Activated T-helper 1 cell treated with Interleukin-2 at 50 U/mL for 16 hours (primary cell): ENCODE data around the gene EEF1AKMT4.

ENCODE experiments used
- DNase-seq: peaks from one replicate; pipeline ENCODE4 v3.0.0-alpha.2; 2020; ENCODE audit warnings: low read depth

The EEF1AKMT4 gene

DNA sequence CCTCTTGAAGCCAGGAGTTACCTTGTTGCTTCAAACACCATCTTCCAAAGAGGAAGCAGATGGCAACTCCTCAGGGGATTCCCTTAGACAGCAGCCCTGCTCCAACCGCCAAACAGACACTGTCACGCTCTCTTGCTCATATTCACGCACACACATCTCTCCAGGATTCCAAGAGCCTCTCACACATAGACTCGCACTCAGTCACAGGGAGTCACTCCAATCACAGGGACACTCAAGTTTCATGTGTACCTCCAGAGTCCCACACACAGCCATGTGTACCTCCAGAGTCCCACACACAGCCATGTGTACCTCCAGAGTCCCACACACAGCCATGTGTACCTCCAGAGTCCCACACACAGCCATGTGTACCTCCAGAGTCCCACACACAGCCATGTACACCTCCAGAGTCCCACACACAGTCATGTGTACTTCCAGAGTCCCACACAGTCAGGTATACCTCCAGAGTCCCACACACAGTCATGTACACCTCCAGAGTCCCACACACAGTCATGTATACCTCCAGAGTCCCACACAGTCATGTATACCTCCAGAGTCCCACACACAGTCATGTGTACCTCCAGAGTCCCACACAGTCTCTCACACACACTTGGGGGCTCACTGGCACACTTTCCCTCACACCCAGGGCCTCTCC, 14.0 kb upstream of the EEF1AKMT4 start:
- DNase-seq, result no peak

DNA sequence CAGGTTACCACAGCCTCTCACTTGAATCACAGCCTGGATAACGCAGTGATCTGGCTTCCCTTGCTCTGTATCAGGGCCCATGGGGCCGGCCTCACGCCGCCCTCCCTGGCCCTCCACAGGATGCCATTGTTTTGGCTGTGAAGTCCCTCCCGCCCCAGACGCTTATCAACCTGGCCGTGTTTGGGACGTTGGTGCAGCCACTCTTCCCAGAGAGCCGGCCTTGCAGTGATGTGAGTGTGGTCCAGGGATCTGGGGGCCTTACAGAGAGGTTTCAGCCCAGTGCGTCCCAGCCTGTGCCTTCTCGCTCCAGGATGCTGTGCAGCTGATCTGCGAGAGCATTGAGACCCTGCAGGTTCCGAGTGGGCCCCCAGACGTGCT, 13.4 kb upstream of the EEF1AKMT4 start:
- DNase-seq, result no peak

DNA sequence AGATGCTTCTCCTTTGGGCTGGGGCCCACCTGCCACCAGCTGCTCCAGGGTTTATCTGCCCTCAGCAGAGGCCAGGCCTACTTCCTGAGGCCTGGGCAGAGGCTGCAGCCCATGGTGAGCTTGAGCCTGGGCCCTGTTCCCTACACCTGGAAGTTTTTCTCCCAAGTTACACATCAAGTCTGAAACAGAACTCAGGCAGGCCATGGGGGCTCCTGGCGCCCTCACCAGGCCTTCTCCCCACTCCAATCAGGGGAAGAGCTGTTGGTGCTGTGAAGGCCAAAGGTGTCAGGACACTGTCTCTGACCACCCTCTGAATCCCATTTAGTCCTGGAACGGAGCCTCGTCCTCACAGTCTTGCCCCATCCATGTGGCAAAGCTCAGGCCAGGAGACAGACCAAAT, 12.8 kb upstream of the EEF1AKMT4 start:
- DNase-seq, result no peak

DNA sequence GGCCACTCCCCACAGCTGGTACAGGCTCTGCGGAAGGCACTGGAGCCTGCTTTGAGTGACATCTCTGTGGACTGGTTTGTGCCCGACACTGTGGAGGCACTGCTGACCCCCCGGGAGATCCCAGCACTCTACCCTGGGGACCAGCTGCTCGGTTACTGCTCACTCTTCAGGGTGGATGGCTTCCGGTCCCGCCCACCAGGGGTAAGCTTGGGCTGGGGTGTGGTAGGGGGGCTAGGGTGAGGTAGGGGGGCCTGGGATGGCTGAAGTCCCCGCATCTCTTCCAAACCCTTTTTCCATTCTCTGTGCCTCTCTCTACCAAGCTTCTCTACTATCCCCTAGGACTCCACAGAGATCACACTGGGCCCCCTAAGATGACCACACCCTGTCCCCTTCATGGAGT, 12.3 kb upstream of the EEF1AKMT4 start:
- DNase-seq, result no peak

DNA sequence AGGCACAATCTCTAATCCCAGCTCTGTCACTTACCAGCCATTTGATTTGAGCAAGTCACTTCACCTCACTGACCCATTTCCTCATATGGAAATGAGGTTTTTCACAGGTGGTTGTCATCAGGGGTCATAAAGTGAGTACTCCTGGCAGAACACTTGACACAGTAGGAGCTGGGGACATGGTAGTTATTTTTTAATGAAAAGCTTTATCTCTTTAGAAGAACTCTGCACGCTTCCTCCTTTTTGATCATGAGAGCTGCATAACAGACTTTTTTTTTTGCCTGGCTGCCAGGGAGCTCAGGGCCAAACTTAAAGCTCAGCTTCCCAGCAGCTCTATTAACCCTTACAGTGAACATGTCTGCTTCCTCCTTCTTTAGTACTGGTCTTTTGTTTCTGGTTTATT, 11.7 kb upstream of the EEF1AKMT4 start:
- no peak for DNase-seq

DNA sequence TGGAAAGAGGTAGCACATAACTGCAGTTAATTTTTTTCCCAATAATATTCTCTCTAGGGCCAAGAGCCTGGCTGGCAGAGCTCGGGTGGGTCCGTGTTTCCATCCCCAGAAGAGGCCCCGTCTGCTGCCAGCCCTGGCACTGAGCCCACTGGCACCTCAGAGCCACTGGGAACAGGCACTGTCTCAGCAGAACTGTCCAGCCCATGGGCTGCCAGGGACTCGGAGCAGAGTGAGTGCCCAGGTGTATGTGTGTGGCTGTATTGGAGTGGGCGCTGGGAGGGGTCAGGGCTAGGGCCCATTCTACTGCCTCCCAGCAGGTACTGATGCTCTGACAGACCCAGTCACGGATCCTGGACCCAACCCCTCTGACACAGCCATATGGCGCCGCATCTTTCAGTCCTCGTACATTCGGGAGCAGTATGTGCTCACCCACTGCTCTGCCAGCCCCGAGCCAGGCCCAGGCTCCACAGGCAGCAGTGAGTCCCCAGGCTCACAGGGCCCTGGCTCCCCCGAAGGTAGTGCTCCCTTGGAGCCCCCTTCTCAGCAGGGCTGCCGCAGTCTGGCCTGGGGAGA, 11.1 kb upstream of the EEF1AKMT4 start:
- DNase-seq, result no peak

DNA sequence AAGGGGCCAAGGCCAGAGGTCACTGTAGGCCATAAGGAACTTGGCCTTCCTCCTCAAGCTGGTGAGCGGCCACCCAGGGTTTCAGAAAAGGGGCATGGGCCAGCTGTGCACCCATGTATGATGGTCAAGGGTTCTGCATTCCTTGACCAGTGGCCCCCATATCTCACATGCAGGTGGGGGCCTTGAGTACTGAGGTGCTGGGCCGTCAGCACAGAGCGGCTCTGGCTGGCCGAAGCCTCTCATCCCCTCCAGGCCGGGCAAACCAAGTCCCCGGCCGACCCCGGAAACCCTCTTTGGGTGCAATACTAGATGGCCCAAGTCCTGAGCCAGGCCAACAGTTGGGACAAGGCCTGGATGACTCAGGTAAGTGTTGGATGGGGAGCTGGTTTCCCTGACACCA, 10.3 kb upstream of the EEF1AKMT4 start:
- no peak for DNase-seq

DNA sequence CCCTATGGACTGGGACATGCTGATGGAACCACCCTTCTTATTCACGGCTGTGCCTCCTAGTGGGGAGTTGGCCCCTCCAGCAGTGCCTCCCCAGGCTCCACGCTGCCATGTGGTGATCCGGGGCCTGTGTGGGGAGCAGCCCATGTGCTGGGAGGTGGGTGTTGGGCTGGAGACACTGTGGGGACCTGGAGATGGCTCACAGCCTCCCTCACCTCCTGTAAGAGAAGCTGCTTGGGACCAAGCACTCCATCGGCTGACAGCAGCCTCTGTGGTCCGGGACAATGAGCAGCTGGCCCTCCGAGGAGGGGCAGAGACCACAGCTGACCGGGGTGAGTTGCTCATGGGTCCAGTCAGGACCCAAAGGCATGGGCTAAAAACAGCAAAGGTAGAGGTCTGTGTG, 9.8 kb upstream of the EEF1AKMT4 start:
- DNase-seq, result no peak

DNA sequence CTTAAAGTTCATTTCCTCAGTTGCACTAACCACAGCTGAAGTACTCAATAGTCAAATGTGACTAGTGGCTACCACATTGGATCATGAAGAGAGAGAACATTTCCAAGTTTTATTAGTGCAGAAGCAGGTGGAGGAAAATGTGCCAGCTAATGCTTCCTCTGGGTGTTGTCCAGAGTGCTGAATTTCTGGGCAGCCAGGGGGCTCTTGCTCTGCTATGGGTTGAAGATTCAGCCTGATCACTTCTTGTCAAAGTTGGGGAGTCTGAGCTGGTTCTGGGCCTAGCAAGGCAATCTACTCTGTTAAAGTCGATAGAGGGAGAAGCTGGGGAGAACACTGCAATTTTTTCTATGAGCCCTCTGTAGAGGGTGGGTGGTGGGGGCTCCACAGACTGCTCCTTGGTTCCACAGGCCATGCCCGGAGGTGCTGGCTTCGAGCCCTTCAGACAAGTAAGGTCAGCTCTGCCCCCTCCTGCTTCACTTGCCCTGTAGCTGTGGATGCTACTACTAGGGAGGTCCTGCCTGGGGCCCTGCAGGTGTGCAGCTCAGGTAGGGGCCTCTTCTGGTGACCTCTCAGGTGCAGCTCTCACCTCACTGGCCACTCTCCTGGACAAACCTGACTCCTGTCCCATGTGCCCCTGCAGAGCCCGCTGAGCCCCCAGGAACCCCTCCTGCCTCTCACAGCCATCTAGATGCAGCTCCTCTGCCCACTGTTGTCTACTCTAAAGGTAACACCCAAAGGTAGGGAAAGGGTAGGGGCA, 8.9 kb upstream of the EEF1AKMT4 start:
- no peak for DNase-seq

DNA sequence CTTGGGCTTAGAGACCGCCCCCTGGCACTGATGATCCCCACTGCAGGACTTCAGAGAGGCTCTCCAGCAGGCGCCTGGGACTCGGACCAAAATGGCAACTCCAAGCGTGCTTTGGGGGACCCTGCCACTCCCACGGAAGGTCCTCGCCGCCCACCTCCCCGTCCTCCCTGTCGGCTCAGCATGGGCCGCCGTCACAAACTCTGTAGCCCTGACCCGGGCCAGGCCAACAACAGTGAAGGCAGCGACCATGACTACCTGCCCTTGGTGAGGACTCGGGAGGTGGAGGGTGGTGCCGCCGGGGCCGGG, 8.4 kb upstream of the EEF1AKMT4 start:
- DNase-seq, result no peak

DNA sequence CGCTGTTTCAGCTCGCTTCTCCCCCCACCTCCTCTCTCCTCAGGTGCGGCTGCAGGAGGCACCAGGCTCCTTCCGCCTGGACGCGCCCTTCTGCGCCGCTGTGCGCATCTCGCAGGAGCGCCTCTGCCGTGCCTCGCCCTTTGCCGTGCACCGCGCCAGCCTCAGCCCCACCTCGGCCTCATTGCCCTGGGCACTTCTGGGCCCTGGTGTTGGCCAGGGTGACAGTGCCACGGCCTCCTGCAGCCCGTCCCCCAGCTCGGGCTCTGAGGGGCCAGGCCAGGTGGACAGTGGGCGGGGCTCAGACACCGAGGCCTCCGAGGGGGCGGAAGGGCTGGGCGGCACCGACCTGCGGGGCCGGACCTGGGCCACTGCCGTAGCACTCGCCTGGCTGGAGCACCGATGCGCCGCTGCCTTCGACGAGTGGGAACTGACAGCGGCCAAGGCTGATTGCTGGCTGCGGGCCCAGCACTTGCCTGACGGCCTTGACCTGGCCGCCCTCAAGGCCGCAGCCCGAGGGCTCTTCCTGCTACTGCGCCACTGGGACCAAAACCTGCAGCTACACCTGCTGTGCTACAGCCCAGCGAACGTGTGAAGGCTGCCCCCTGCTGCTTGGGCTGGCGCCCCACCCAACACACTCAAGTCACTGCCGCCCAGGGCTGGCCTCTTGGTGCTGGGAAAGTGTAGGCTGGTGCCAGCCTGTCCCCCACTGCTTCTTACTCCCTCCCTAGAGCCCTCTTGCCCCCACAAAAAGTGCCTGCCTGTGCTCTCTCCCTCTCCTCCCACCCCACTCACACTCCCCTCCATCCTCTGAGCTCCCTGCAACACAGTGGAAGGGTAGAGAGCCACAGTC, 7.8 kb upstream of the EEF1AKMT4 start:
- no peak for DNase-seq

DNA sequence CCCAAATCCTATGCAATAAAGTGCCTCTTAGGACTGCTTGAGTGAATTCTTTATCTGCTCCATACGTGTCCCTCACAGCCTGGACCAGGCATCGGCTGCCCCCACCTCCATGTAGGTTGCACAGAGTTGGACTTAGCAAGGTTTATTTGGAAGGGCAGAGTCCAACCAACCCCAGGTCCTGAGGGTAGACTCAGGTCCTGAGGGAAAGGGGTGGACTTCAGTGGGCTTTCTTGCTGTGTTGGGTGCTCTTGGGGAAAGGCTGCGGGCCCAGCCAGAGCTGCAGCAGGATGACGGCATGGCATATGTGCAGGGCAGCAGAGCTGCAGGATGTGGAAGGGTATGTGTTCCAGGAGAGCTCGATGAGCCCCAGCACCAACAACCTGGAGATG, 7.2 kb upstream of the EEF1AKMT4 start:
- DNase-seq, result no peak

DNA sequence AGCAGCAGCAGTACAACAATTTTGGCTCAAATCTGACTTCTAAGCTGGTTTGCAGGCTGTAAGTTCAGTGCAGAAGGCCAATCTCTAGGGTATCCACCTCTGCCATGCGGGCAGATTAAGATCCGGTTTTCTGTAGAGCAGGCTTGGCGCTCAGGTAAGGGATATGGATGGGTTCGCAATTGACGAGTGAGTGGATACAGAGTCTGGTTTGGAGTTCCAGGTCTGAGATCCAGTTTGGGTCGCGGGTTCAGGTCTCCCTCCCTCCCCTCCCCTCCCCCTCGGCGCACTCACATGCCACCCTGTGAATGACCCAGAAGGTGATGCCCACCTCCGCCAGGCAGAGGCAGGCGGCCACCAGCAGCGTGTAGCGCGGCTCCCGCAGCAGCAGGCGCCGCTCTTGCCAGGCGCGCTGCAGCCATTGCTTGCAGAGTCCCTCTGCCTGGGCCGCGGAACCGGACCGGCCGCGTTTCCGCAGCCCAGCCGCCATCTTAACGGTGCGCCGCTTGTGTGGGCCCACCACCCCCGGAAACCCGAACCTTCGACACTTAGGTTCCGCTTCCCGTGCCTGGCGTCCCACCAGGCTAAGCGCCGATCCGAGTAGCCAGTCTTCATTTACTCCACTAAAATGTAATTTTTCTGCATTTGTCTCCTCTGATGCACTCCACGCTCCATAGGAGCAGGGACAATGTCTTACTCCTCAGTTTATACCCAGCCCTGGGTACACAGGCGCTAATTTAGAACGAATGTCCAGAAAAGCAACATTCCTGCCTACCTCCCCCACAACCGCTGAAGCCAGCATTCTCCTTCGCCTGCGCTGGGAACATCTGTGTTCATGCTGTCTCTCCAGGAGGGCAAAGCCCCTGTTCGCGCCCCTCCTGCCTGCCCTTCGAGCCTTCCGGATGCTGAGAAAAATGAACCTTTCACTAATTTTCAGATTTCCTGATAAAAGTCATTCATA, 739 bp upstream of the EEF1AKMT4 start, which contains the start of gene ALG3:
Gene ALG3, minus strand, starts transcription at position 509 of the 958 bp plus-strand sequence. Its CDS starts 22 bp downstream, at position 487.
- DNase-seq, result peak; percentile 77

DNA sequence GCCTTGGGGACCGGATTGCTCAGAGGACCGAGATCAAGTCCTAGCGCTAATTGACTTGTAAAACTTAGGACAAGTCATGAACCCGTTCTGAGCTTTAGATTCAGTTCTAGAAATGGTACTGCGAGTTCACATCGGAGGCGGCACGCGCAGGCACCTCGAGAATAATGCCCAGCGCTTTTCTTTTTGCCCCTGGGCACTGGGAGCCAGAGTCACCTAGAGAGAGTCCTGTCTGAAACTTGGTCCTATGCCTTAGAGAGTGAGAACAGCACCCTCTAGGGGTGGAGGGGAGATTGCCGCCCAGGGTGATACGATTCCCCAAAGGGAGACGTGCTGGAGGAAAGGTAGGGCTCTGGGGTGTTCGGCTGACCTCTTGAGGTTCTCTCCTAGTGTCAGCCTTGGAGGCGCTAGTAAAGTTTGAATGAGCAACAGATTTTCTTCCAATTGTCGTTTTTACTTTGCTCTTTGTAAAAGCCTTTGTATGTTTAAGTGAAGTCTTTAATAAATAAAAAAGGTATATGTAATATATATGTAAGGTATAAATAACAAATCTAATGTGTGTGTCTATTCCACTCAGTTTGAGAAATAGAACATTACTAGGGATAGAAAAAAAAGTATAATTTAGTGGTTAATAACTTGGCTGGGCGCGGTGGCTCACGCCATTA, 826 bp downstream of the EEF1AKMT4 start:
- peak; percentile 75 for DNase-seq

DNA sequence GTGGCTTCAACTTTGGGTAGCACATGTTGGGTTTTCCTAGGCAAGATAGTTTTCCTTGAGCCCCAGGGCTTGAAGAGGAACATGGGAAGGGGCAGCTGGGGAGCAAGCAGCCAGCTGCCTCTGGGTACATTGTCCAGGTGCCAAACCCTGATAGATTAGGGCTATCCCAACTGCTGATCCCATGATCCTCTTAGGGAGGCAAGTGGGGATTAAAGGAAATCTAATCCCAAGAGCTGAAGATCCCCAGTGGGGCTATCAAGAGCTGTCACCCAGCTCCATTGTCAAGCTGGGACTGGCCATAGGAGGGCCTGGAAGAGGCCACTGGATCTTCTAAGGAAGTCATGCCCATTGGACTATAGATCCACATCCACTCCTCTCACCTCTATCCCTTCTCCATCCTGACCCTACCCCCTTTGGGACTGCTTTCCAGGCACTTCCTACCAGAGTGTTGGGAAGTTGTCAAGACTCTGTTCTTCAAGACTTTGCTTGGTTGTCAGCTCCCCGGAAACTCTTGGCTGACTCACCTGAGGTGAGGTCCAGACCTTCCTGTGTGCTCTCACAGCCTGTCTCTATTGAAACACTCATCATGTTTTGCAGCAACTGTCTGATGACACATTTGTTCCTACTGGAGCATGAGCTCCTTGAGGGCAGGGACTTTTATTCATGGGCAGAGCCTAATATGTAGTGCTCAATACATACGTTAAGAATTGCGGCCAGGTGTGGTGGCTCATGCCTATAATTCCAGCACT, 6.0 kb downstream of the EEF1AKMT4 start:
- no peak for DNase-seq

DNA sequence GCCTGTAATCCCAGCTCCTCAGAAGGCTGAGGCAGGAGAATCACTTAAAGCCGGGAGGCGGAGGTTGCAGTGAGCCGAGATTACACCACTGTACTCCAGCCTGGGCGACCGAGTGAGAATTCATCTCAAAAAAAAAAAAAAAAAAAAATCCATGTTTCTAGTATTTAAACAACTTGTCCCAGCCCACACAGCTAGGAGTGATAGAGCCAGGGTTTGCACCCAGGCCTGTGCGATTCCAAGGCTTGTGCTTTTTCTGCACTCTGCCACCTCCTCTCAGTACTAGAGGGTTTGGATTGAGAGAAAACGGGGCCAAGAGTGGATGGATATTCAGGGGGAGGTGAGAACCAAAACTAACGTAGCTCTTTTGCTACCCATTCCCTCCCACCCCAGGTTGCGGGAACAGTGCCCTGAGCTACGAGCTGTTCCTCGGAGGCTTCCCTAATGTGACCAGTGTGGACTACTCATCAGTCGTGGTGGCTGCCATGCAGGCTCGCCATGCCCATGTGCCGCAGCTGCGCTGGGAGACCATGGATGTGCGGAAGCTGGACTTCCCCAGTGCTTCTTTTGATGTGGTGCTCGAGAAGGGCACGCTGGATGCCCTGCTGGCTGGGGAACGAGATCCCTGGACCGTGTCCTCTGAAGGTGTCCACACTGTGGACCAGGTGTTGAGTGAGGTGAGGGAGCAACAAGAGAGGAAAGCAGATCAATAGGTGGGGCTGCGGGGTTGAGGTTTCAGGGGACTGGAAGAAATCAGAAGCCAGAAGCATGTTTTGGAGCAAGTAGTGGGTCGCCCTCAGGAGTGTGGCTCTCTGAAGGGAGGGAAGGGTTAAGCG, 7.8 kb downstream of the EEF1AKMT4 start:
- no peak for DNase-seq

DNA sequence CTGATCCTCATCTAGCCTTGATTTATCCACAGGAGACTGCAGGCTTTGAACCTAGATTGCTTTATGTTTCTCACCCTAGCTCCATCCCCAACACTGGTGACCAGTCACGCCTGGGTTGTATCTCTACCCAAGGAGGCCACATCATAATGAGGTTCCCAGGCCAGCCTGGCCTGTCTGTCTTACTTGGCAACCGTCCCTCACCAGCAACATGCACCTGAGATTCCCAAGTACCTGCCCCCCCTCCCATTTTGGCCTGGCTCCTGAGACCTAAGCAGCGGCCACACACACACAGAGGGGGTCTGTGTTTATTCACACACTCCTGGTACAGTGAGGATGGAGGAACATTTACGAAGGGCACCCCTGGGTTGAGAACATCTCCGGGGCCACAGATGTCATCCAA, 9.5 kb downstream of the EEF1AKMT4 start:
- DNase-seq, result no peak

DNA sequence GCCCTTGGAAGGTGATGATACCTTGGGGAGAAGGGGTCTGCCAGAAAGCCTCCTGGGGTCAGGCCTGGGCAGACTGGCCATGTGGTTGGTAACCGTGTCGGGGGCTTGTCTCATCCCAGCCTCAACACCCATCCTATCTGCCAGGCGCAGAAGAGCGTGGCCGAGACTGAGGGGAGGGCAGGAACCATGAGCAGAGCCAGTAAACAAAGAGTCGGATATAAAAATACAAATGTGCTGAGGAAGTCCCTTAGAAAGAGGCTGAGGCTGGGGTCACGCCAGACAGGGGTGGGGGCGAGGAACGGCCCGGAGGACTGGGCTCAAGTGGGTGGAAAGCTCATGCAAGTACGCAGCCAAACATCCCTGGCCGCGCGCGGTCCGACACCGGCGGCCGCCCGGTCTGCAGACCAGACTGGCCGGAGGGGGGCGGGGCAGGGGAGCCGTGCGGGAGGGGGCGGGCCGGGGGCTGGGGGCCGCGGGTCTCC, 10.0 kb downstream of the EEF1AKMT4 start:
- DNase-seq, result no peak
